ENCODE results near the gene FAM170A. TPM values are rescaled to one million over a fixed set of nuclear protein-coding genes. Genes with fewer than 3 reads are reported as not detected.

Gene FAM170A
- total RNA-seq, 4 donors from 2014 or later = not detected

- no peak for TF ChIP-seq CTCF (IDR thresholded peaks at IDR 0.05; ENCODE audit: low read depth)
These were observed 49.1 kb downstream of the FAM170A start for GRCh38 chr5:119678351-119679028.

GRCh38 chr5:119680080-119680479 is 50.7 kb downstream of the FAM170A start:
- no peak for TF ChIP-seq CTCF (IDR thresholded peaks at IDR 0.05; ENCODE audit: low read depth)

GRCh38 chr5:119681734-119682133 is 52.4 kb downstream of the FAM170A start:
- no peak for TF ChIP-seq CTCF (IDR thresholded peaks at IDR 0.05; ENCODE audit: low read depth)

- TF ChIP-seq CTCF (IDR thresholded peaks at IDR 0.05; ENCODE audit: low read depth) = no peak
These were observed 53.0 kb downstream of the FAM170A start for GRCh38 chr5:119682372-119682771.

Other genes with a start within 250 kb of the FAM170A start
- gene HSD17B4, start 177.1 kb upstream of the FAM170A start, total RNA-seq = 100 to 1,000 TPM; 205 to 356 (median 296) TPM

Data from subcutaneous adipose tissue (tissue), 4 donors.